ENCODE measurements around the gene LY9.

DNA sequence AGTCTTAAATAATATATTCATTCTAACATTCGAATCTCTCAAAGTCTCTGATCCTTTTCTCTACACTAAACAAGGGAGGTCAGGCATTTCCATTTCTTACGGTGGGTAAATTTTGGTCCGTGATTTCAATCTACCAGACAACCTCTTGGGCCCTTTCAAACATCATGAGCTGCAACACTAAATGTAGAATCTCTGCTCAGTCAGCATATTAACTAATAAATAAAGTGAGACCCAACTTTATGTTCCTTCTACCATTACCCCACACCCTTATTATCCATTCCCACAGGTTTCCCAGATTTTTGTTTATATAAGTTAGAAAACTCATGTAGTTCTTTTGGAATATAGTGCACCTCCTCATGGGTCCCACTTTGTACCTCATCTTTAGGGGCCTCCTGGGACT lies 32.0 kb upstream of the LY9 start:
- TF ChIP-seq JUND (IDR thresholded peaks at IDR 0.05), result no peak
- TF ChIP-seq CTCF (IDR thresholded peaks at IDR 0.05; ENCODE audit: low read depth, low read length, missing input control), result no peak
- TF ChIP-seq RAD21 (IDR thresholded peaks at IDR 0.05), result no peak
- no peak for TF ChIP-seq REST (IDR thresholded peaks at IDR 0.05)
- no peak for TF ChIP-seq ZBTB33 (IDR thresholded peaks at IDR 0.05)
- TF ChIP-seq TAF1 (conservative IDR thresholded peaks at IDR 0.05), result no peak
- TF ChIP-seq MAX (IDR thresholded peaks at IDR 0.05), result no peak
- no peak for TF ChIP-seq GABPA (IDR thresholded peaks at IDR 0.05 in 1 of 2, conservative IDR thresholded peaks at IDR 0.05 in 1 of 2)
- TF ChIP-seq HNF4G (IDR thresholded peaks at IDR 0.05), result no peak
- TF ChIP-seq EGR1 (IDR thresholded peaks at IDR 0.05; ENCODE audit: low read depth in 2 of 2), result no peak
- no peak for TF ChIP-seq ATF3 (IDR thresholded peaks at IDR 0.05)
- no peak for TF ChIP-seq NR2F2 (IDR thresholded peaks at IDR 0.05)
